ENCODE measurements around the gene RNASE4.

DNA sequence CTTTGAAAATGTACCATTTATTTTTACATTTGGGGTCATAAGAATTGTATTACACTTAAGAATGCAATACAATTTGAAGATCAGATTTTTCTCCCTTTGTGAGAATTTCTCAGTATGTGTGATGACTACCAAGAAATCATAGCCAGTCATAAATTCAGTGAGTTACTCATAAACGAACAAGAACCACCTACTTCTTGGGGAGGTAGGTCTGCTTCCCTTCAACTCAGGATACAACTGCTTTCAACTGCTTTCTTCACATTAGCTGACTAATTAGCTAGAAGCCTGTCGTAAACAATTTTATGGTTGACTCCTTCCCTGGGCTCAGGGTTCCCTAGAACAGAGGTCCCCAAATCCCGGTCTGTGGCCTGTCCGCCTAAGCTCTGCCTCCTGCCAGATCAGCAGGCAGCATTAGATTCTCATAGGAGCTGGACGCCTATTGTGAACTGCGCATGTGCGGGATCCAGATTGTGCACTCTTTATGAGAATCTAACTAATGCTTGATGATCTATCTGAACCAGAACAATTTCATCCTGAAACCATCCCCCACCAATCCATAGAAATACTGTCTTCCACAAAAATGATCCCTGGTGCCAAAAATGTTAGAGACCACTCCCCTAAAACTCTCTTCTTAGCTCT, 7.9 kb downstream of the RNASE4 start:
- TF ChIP-seq, protein P1, sequence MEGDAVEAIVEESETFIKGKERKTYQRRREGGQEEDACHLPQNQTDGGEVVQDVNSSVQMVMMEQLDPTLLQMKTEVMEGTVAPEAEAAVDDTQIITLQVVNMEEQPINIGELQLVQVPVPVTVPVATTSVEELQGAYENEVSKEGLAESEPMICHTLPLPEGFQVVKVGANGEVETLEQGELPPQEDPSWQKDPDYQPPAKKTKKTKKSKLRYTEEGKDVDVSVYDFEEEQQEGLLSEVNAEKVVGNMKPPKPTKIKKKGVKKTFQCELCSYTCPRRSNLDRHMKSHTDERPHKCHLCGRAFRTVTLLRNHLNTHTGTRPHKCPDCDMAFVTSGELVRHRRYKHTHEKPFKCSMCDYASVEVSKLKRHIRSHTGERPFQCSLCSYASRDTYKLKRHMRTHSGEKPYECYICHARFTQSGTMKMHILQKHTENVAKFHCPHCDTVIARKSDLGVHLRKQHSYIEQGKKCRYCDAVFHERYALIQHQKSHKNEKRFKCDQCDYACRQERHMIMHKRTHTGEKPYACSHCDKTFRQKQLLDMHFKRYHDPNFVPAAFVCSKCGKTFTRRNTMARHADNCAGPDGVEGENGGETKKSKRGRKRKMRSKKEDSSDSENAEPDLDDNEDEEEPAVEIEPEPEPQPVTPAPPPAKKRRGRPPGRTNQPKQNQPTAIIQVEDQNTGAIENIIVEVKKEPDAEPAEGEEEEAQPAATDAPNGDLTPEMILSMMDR (IDR thresholded peaks at IDR 0.05; ENCODE audit: low read length) = no peak
- TF ChIP-seq EZH2 (optimal IDR thresholded peaks at IDR 0.05; ENCODE audit: low read depth, low read length) = no peak
